ENCODE results near the gene ZNF236.
"Not testable (repeated sequence)": the region's sequence is repeated elsewhere in the genome, so short reads cannot be mapped to it uniquely, and the experiment has no call there.

Gene ZNF236

DNA sequence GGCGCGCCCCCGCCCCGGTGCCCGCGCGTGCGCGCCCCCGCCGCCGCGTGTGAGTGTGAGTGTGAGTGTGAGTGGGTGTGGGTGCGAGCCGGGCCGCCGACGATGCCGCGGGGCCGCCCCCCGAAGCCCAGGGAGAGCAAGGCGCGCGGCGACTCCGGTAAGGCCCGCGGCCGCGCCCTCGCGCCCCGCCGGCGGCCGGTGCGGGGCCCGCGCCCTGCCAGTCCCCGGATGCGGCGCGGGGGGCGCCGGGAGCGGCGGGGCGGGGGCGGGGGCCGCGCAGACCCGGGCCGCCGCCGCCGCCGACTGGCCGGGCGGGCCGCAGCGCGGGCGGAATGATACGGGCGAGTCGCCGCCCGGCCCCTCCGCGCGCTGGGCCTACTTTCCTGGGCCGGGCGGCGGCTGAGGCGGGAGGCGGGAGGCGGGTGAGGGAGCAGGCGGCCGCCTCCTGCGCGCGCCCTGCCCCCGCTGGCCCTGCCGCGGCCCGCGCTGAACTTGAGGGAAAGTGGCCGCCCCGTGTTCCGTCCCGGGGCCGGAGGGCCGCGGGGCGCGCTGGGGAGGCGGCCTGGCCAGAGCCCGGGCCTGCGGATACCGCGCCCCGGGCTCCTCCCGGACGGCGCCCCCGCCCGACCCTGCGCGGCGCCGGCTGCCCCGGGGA is at the start of gene ZNF236:
Gene ZNF236, plus strand, starts transcription at position 52 of the 655 bp plus-strand sequence. Its CDS starts 51 bp downstream, at position 103.
- peak in 1 of 2 donors; percentile 49 for DNase-seq (ENCODE audit: extremely low read depth in 1 of 2, low read depth in 1 of 2)

DNA sequence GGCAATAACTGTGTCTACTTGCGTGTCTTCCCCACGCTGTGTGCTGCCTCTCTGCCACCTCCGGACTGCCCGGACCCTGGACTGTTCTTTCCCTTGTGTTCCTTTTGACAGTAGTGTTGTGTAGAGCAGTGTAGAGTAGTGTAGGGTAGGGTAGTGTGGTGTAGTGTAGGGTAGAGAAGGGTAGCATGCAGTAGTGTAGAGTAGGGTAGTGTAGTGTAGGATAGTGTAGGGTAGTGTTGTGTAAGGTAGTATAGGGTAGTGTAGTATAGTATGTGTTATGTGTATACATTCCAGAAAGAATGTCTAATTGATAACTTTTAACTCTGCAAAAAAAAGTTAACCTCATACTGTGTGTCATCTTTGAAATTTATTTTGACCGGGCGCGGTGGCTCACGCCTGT is 49.7 kb upstream of the ZNF236 start:
- no peak for DNase-seq (ENCODE audit: extremely low read depth in 1 of 2, low read depth in 1 of 2)

DNA sequence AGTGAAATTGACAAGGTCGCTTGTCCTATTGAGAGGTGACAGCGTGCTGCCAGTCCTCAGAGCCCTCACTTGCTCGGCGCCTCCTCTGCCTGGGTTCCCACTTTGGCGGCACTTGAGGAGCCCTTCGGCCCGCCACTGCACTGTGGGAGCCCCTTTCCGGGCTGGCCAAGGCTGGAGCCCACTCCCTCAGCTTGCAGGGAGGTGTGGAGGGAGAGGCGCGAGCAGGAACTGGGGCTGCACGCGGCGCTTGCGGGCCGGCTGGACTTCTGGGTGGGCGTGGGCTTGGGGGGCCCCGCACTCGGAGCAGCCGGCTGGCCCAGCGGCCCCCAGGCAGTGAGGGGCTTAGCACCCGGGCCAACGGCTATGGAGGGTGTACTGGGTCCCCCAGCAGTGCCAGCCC is 45.3 kb upstream of the ZNF236 start:
- not testable (repeated sequence) for DNase-seq (ENCODE audit: extremely low read depth in 1 of 2, low read depth in 1 of 2)

DNA sequence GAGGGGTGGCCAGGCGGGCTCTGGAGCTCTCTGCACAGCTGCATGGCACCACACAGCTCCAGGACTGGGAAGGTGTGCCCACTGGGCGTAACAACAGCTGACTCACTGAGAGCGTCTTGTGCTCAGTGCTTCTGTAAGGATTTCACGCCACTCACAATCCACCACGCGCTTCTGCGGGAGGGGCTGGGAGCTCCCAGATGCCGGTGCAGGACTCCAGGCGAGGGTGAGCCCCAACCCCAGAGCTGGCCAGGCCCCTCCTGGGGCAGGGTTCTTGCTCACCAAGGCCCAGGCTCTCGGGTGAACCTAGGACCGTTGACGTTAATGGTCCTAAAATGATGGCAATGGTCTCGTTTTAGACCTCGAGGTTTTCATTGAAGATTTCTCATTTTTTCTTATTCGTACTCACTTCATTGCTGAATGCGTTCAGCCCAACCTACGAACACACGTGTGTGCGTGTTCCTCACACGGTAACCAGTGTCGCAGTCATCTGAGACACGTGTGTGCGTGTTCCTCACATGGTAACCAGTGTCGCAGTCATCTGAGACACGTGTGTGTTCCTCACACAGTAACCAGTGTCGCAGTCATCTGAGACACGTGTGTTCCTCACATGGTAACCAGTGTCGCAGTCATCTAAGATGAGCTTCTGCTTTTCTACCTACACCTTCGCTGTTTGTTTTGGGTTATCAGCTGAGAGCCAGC is 38.4 kb upstream of the ZNF236 start:
- DNase-seq (ENCODE audit: extremely low read depth in 1 of 2, low read depth in 1 of 2), result no peak

GRCh38 chr18:76785872-76786271 is 36.5 kb upstream of the ZNF236 start:
- DNase-seq (ENCODE audit: extremely low read depth in 1 of 2, low read depth in 1 of 2), result no peak

GRCh38 chr18:76788571-76789317 is 33.6 kb upstream of the ZNF236 start:
- no peak for DNase-seq (ENCODE audit: extremely low read depth in 1 of 2, low read depth in 1 of 2)

- no peak for DNase-seq (ENCODE audit: extremely low read depth in 1 of 2, low read depth in 1 of 2)
Measured at GRCh38 chr18:76791106-76791505, 31.3 kb upstream of the ZNF236 start.

DNA sequence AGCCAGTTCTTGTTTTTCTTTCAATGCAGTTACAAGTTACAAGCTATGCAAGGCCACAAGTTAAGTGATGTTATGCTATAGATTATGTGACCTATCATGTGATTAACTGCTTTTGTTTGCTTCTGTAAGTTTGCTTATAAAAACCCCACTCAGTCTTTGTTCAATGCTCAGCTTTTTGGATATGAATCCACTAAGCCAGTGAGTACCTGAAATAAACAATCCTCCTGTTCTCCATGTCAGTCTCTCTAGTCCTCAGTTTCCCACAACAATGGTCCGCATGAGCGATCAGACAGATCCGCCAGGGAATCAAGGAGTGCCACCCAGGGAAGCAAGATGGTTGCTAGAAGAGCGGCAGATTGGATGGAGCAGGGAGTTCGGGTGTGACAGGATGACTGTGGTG is 30.7 kb upstream of the ZNF236 start:
- DNase-seq (ENCODE audit: extremely low read depth in 1 of 2, low read depth in 1 of 2), result no peak

GRCh38 chr18:76794326-76794725 is 28.0 kb upstream of the ZNF236 start:
- no peak for DNase-seq (ENCODE audit: extremely low read depth in 1 of 2, low read depth in 1 of 2)

DNA sequence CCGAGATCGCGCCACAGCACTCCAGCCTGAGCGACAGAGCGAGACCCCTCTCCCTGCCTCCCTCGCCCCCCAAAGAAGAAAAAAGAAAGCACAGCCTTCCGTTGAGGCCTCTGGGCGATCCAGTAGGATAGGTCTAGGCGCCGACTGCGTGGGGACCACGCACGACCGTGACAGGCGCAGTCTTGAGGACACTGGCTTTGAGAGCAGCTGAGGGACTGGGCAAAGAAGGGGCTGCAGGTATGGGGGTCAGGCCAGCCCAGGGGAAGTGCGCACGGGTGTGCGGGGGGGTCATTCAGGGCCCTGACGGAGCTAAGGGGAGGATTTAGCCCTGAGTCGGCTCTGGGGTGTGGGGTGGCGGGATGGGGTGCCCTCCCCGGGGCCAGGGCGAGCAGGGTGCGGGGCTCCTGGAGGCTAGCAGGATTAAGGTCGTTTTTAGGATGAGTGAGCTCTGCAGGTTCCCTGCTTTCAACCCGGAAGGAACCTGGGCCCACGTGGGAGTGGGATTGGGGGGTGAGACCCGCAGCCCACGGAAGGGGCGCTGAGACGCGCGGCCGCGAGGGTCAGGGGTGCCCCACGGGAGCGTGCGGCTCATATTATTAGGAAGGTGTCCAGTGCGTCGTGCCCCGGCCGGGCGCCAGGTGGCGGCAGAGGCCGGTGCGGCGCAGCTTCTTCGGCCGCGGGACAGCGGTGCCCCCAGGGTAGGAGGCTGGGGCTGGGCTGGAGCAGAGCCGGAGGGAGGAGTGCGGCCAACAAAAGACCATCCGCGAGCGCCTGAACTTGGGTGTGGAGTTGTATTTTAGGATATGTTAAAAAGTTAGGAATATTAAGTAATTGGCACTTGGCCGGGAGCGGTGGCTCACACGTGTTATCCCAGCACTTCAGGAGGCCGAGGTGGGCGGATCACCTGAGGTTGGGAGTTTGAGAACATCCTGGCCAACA is 20.5 kb upstream of the ZNF236 start:
- DNase-seq (ENCODE audit: extremely low read depth in 1 of 2, low read depth in 1 of 2), result peak in 1 of 2 donors; percentile 31

- DNase-seq (ENCODE audit: extremely low read depth in 1 of 2, low read depth in 1 of 2), result no peak
Measured at GRCh38 chr18:76803413-76803812, 18.9 kb upstream of the ZNF236 start.

DNA sequence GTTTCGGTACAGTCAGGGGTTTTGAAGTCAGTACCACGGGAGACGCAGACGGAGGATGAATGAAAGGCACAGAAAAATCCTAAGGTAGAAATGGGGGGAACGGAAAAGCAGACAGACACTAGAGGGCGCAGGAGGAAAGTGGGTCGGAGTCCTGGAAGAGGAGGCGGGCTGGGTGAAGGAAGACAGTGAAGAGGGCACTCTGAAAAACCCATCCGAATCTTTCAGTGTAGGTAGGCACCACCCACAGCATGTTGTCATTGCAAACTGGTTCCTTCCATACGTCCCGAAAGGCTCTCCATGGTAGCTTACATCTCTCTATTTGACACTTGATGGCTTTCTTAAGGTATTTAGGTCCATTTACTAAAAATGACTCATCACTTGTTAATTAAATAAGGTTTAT is 18.5 kb upstream of the ZNF236 start:
- DNase-seq (ENCODE audit: extremely low read depth in 1 of 2, low read depth in 1 of 2), result peak; percentile 39 to 45

DNA sequence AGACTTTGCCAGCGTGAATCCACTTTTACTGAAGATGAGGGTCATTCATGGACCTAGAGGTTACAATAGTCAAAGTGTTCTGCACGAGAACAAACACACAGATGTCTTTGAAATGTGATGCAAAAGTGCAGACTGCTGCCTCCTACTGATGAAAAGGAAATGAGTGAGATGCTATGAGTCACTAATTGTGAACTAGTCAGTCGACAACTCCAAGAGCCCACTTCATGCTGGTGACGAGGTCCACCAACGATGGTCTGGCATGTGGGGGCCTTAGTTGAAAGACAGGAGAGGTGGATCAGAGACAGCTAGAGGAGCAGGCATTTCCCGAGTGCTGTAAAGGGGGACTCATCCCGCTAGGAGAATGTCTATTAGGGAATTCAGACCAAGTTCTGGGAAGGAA is 17.1 kb upstream of the ZNF236 start:
- DNase-seq (ENCODE audit: extremely low read depth in 1 of 2, low read depth in 1 of 2), result no peak

DNA sequence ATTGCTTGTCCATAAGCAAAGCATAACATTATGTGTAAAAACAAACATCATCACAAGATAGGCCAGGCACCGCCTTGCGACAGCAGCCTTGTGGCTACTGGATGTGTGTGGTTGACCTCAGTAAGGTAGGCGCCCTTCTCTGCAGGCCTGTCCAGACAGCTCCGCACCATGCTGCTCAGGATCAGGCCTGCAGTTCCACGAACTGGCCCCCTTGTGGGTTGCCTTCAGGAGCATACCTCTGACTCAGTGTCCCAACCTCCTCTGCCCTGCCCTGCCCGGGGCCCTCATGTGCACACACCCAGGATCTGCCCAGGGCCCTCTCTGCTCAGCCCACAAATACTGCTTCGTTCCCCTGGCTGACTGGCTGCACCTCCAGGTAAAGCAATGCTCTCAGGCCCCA is 16.1 kb upstream of the ZNF236 start:
- DNase-seq (ENCODE audit: extremely low read depth in 1 of 2, low read depth in 1 of 2), result no peak

- DNase-seq (ENCODE audit: extremely low read depth in 1 of 2, low read depth in 1 of 2), result no peak
Measured at GRCh38 chr18:76808561-76808960, 13.8 kb upstream of the ZNF236 start.

DNA sequence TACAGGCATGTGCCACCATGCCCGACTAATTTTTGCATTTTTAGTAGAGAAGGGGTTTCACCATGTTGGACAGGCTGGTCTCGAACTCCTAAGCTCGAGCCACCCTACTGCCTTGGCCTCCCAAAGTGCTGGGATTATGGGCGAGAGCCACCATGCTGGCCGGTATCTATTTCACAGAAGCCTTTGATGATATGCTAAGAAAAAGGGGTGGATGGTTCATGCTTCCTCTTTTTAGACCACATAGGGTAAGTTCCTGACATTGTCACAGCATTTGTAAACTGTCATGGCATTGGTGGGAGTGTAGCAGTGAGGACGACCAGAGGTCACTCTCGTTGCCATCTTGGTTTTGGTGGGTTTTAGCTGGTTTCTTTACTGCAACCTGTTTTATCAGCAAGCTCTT is 10.8 kb upstream of the ZNF236 start:
- not testable (repeated sequence) for DNase-seq (ENCODE audit: extremely low read depth in 1 of 2, low read depth in 1 of 2)

GRCh38 chr18:76814256-76814655 is 8.1 kb upstream of the ZNF236 start:
- DNase-seq (ENCODE audit: extremely low read depth in 1 of 2, low read depth in 1 of 2), result no peak

GRCh38 chr18:76816127-76816526 is 6.2 kb upstream of the ZNF236 start:
- no peak for DNase-seq (ENCODE audit: extremely low read depth in 1 of 2, low read depth in 1 of 2)

DNA sequence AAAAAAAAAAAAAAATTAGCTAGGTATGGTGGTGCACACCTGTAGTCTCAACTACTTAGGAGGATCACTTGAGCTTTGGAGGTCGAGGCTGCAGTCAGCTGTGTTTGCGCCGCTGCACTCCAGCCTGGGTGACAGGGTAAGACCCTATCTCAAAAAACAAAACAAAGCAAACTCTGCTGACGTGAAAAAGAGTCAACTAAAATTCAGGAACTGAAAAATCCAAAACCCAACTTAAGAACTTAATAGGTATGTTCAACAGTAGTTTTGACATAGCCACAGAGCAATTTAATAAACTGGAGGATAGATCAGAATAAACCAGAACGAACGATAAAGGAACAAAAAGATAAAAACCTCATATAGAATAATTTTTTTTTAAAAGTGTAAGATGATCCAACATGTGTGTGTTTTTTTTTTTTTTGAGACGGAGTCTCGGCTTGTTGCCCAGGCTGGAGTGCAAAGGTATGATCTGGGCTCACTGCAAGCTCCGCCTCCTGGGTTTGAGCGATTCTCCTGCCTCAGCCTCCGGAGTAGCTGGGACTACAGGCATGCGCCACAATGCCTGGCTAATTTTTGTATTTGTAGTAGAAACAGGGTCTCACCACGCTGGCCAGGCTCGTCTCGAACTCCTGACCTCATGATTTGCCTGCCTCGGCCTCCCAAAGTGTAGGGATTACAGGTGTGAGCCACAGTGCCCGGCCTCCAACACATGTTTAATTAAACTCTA is 4.3 kb upstream of the ZNF236 start:
- DNase-seq (ENCODE audit: extremely low read depth in 1 of 2, low read depth in 1 of 2), result no peak
